Stimulated activated naive B cell treated with anti-CD40 and anti-IgM and Interleukin-4, amounts not matched to agents 10 μg/mL and 1 μg/mL and 100 μg/mL, for 72 hours (primary cell): Measurements from ENCODE around the gene EEFSEC.

ENCODE experiments used
- ATAC-seq, 2 donors: fragments of 150-1000 bp; cut with Tn5 transposase; replicated peaks; 2 replicates each; pipeline ENCODE4 v1.10.0; 2021; ENCODE audit warnings: moderate library complexity in 1 of 2
- DNase-seq: peaks from one replicate; pipeline ENCODE4 v3.0.0; 2021
- H3K27ac Mint-ChIP-seq: one replicate; pipeline ENCODE4 v1.8.0; 2022; ENCODE audit warnings: mild to moderate bottlenecking, mixed read lengths
- H3K27me3 Mint-ChIP-seq, 2 donors: one replicate each; pipeline ENCODE4 v1.8.0; 2022; ENCODE audit warnings: mixed read lengths in 2 of 2
- H3K36me3 Mint-ChIP-seq, 2 donors: one replicate each; pipeline ENCODE4 v1.8.0; 2022; ENCODE audit warnings: mixed read lengths in 2 of 2, mild to moderate bottlenecking in 1 of 2
- H3K4me1 Mint-ChIP-seq, 2 donors: one replicate each; pipeline ENCODE4 v1.8.0; 2022; ENCODE audit warnings: mixed read lengths in 2 of 2, mild to moderate bottlenecking in 1 of 2
- H3K4me3 Mint-ChIP-seq, 2 donors: one replicate each; pipeline ENCODE4 v1.8.0; 2022; ENCODE audit warnings: mild to moderate bottlenecking in 2 of 2, mixed read lengths in 2 of 2, moderate library complexity in 1 of 2
- H3K9me3 Mint-ChIP-seq, 2 donors: one replicate each; pipeline ENCODE4 v1.8.0; 2022; ENCODE audit warnings: mixed read lengths in 2 of 2, mild to moderate bottlenecking in 1 of 2

EEFSEC gene

GRCh38 chr3:128404276-128405068 is 251.2 kb downstream of the EEFSEC start:
- peaks cover 10% of the 10 kb centered on the region in 2 donors for H3K36me3 Mint-ChIP-seq
- ATAC-seq (no peak), DNase-seq (no peak)
- H3K4me3 Mint-ChIP-seq, result no peak overlapping the region
- no peaks in the 10 kb centered on the region for H3K9me3 Mint-ChIP-seq
- H3K4me1 Mint-ChIP-seq, result no peaks in the 10 kb centered on the region
- no peak overlapping the region for H3K27ac Mint-ChIP-seq
- no peaks in the 10 kb centered on the region for H3K27me3 Mint-ChIP-seq

GRCh38 chr3:128405554-128406277 is 252.4 kb downstream of the EEFSEC start:
- no peak for ATAC-seq
- H3K27ac Mint-ChIP-seq, result no peak overlapping the region

DNA sequence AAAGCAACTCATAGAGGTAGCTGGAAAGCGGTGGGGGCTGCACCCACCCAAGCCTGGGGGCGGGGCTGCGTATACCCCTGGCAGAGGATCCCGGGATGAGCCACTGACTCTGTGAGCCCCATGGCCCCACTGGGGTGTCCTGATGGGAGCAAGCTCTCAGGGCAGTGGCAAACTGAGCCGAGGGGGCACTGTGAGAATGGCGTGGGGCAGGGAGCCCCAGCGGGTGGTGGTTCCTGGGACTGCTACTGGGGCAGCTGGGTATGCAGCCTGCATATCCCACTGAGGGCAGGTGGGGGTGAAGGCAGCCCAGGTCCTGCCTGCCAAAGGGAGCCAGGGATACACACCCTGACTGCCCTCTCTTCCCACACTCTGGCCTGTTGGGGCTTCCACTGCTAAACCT is 254.0 kb downstream of the EEFSEC start:
- no peak for DNase-seq
- no peak overlapping the region for H3K4me3 Mint-ChIP-seq
- peaks cover 10% of the 10 kb centered on the region in 2 donors for H3K36me3 Mint-ChIP-seq
- H3K4me1 Mint-ChIP-seq, result no peaks in the 10 kb centered on the region
- no peak for ATAC-seq
- no peaks in the 10 kb centered on the region for H3K27me3 Mint-ChIP-seq
- no peak overlapping the region for H3K27ac Mint-ChIP-seq
- H3K9me3 Mint-ChIP-seq, result no peaks in the 10 kb centered on the region

More at GRCh38 chr3:128405554-128406277, 252.4 kb downstream of the EEFSEC start:
- Mint-ChIP-seq H3K9me3 (no peaks in the 10 kb centered on the region), H3K4me1 (no peaks in the 10 kb centered on the region), H3K27me3 (no peaks in the 10 kb centered on the region), H3K36me3 (peaks cover 10% of the 10 kb centered on the region in 2 donors), H3K4me3 (no peak overlapping the region)
- DNase-seq, result no peak

DNA sequence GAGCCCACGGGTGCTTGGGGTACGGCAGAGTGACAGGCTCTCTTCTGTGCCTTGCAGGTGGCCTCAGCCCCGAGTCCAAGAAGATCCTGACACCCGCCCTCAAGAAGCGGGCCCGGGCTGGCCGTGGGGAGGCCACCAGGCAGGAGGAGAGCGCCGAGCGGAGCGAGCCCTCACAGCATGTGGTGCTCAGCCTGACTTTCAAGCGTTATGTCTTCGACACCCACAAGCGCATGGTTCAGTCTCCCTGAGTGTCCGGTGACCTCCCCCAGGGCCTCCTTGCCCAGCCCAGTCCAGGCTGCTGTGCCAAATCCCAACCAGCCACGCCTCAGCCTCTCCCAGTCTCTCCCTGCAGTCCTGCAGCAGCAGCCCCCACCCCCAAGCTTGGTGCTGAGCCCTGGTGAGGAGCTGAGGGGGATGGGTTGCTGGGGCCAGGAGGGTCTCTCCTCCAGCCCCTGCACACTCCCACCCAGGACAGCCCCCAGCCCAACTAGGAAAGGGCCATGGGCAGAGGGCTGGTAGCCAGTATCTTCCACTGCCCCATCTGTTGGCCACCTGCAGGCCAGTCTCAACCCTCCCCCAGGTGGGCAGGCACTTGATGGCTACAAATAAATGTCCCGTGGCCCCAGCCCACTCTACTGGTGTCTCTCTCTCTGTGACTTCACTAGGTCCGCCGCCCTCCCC is 254.9 kb downstream of the EEFSEC start:
- no peak overlapping the region for H3K27ac Mint-ChIP-seq
- no peaks in the 10 kb centered on the region for H3K9me3 Mint-ChIP-seq

GRCh38 chr3:128408693-128409623 is 255.7 kb downstream of the EEFSEC start:
- no peak for ATAC-seq
- no peak for DNase-seq
- H3K4me3 Mint-ChIP-seq, result no peak overlapping the region

More for the DNA sequence above, 254.9 kb downstream of the EEFSEC start:
- no peak for ATAC-seq
- H3K4me3 Mint-ChIP-seq, result no peak overlapping the region
- H3K36me3 Mint-ChIP-seq, result peaks cover 10% of the 10 kb centered on the region in 2 donors
- DNase-seq, result no peak
- no peaks in the 10 kb centered on the region for H3K4me1 Mint-ChIP-seq
- H3K27me3 Mint-ChIP-seq, result no peaks in the 10 kb centered on the region

GRCh38 chr3:128409624-128410581 is 256.6 kb downstream of the EEFSEC start:
- no peak overlapping the region for H3K4me3 Mint-ChIP-seq
- H3K4me1 Mint-ChIP-seq, result no peaks in the 10 kb centered on the region
- no peak for ATAC-seq
- H3K9me3 Mint-ChIP-seq, result no peaks in the 10 kb centered on the region
- H3K27ac Mint-ChIP-seq, result no peak overlapping the region
- no peak for DNase-seq
- no peaks in the 10 kb centered on the region for H3K27me3 Mint-ChIP-seq
- H3K36me3 Mint-ChIP-seq, result peaks cover 10 to 12% of the 10 kb centered on the region in 2 donors

More at GRCh38 chr3:128408693-128409623, 255.7 kb downstream of the EEFSEC start:
- no peaks in the 10 kb centered on the region for H3K4me1 Mint-ChIP-seq
- H3K27ac Mint-ChIP-seq, result no peak overlapping the region
- H3K36me3 Mint-ChIP-seq, result peaks cover 7 to 10% of the 10 kb centered on the region in 2 donors
- H3K9me3 Mint-ChIP-seq, result no peaks in the 10 kb centered on the region
- H3K27me3 Mint-ChIP-seq, result no peaks in the 10 kb centered on the region

DNA sequence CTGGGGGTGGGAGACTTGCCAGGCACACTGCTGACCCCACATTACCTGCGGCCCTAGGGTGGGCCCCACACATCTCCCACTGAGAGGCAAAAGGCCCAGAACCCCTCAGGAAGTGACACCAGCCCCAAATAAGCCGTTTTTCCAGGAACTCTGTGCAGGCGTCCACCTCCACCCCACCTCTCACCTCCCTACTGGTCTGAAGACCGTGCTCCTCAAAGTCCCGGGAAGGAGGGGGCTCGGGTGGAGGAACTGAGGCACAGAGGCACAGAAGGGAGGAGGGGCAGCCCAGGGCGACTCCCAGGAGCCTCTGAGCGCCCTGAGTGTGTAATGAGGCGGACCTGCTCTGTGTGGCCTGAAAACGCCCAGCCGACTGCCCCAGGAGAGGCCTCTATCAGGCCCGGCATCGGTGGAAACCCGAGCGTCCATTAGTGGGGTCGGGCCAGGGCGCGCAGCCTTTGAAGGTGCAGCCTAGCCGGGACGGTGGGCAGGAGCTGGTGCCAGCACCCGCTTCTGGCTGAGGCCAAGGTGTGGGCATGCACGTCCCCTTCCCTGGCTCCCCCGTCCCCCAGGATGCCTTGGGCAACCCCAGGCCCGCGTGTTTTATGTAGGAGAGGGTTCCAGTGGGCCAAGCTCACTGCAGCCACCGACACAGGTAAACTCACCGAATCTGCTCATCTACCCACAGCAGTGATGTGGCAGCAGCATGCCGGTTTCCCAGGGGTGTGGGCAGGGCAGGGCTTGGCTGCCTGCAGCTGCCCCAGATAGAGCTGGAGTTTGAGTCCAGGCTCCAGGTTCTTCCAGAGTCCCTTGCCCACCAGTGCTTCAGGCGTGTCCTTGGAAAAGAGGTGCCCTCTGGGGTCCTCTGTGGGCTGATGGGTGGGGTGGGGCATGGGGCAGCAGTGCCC is 257.6 kb downstream of the EEFSEC start:
- H3K27ac Mint-ChIP-seq, result no peak overlapping the region
- no peaks in the 10 kb centered on the region for H3K27me3 Mint-ChIP-seq
- no peak overlapping the region for H3K4me3 Mint-ChIP-seq
- H3K9me3 Mint-ChIP-seq, result no peaks in the 10 kb centered on the region
- DNase-seq, result no peak
- no peak for ATAC-seq
- H3K4me1 Mint-ChIP-seq, result no peaks in the 10 kb centered on the region
- H3K36me3 Mint-ChIP-seq, result peaks cover 10 to 12% of the 10 kb centered on the region in 2 donors

DNA sequence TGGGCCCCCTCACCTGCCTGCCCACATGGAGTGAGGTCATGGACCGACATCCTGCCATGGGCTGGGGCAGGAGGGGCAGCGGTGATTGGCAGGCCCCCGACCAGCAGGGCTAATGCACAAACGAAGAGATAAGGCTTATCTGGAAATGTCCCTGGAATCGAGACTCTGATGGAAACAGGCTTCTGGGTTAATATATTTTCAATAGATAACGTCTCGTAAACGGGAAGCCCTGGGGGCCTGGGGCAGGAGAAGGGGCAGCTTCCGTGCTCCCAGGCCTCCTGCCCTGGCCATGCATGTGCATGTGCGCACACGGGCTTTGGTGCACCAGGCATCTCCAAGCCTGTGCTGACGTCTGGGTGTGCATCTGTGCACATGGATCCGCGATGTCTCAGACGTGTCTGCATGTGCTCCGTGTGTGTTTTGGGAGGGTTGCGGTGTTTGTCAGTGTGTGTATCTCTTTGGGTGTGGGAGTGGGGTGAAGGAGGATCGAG is 258.3 kb downstream of the EEFSEC start:
- peaks cover 10 to 12% of the 10 kb centered on the region in 2 donors for H3K36me3 Mint-ChIP-seq
- no peak for ATAC-seq
- H3K27ac Mint-ChIP-seq, result no peak overlapping the region

GRCh38 chr3:128412180-128413002 is 259.1 kb downstream of the EEFSEC start:
- DNase-seq (no peak), ATAC-seq (no peak)
- Mint-ChIP-seq H3K27ac (no peak overlapping the region), H3K4me1 (no peaks in the 10 kb centered on the region), H3K27me3 (no peaks in the 10 kb centered on the region), H3K36me3 (peaks cover 8 to 10% of the 10 kb centered on the region in 2 donors), H3K4me3 (no peak overlapping the region), H3K9me3 (no peaks in the 10 kb centered on the region)

More for the DNA sequence above, 258.3 kb downstream of the EEFSEC start:
- no peak for DNase-seq
- Mint-ChIP-seq H3K4me3 (no peak overlapping the region), H3K4me1 (no peaks in the 10 kb centered on the region), H3K9me3 (no peaks in the 10 kb centered on the region), H3K27me3 (no peaks in the 10 kb centered on the region)

DNA sequence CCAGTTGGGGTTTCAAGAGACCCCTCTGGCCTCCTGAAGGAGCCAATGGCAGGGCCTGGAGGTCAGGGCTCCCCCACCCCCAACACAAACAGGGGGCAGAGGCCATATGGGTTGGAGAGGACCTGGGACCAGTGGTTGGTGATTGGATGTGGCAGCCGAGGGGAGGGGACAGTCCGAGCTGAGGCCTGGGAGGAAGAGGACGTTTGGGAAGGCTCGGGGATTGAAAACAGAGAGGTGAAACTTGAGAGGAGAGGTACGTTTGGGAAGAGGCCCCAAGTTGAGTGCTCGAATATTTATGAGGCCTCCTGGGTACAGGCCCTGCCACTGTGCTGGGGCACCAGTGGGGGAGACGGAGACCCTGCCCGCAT is 259.7 kb downstream of the EEFSEC start:
- Mint-ChIP-seq H3K36me3 (peaks cover 8 to 11% of the 10 kb centered on the region in 2 donors), H3K27ac (no peak overlapping the region)

DNA sequence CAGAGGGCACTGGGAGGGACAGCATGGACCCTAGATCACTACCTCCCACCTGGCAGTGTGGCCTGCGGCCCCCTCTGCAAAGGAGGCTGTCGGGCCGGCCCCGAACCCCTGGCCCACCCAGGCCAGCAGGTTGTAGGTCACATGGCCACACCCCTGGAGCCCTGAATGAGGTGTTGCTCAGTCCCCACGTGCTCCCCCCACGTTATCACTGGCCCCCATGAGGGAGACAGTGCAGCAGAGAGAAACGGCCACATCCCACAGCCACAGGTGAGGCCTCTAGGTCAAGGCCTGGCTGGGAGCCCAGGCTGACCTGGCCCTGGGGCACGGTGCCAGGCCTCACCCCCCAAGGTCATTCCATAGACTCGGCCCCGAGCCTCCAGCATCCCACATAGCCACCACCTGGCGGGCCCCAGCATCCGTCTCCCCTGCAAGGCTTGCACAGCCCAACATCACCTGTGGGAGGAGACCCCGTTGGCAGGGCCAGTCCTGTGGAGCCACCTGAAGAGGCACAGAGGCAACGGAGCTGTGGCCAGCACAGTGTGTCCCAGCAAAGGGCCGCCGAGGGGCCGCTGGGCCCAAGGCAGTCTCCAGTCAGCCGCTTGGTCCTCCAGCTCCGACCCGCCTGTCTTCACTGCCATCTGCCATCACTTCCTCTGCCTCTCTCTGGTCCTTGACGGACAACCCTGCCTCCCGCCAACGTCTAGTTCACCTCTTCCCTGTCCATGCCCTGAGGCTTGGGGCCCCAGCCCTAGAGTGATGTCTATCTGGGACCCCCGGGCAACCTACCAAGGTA is 260.3 kb downstream of the EEFSEC start:
- Mint-ChIP-seq H3K4me3 (no peak overlapping the region), H3K27ac (no peak overlapping the region), H3K4me1 (no peaks in the 10 kb centered on the region), H3K36me3 (peaks cover 9 to 12% of the 10 kb centered on the region in 2 donors), H3K27me3 (no peaks in the 10 kb centered on the region), H3K9me3 (peaks cover 0 to under 1% of the 10 kb centered on the region in 2 donors)
- no peak for ATAC-seq
- DNase-seq, result no peak

More for the DNA sequence above, 259.7 kb downstream of the EEFSEC start:
- ATAC-seq (no peak), DNase-seq (no peak)
- no peaks in the 10 kb centered on the region for H3K9me3 Mint-ChIP-seq
- H3K4me1 Mint-ChIP-seq, result no peaks in the 10 kb centered on the region
- H3K4me3 Mint-ChIP-seq, result no peak overlapping the region
- no peaks in the 10 kb centered on the region for H3K27me3 Mint-ChIP-seq
